ENCODE data around the gene SBF1. TPM values are rescaled to one million over a fixed set of nuclear protein-coding genes. Genes with fewer than 3 reads are reported as not detected.

Gene SBF1
- total and polyA plus RNA-seq, 2 experiments from 2014 or later = 25.2 to 92.0 TPM

GRCh38 chr22:50507421-50507990 lies 32.7 kb upstream of the SBF1 start, which contains the start of gene LMF2:
TSS of gene LMF2 (minus strand) at chr22:50507702. CDS start at chr22:50507675, 27 bp downstream.
- peaks cover 10% of the 10 kb centered on the region; the same call in 1 of the 2 replicates for H3F3A ChIP-seq (ENCODE audit: insufficient read depth)
- no peaks in the 10 kb centered on the region for H3K9me3 ChIP-seq (ENCODE audit: low read depth)
- H3K79me2 ChIP-seq (ENCODE audit: insufficient read depth) = peaks cover 73% of the 10 kb centered on the region
- TF ChIP-seq EZH2 (IDR thresholded peaks at IDR 0.05; ENCODE audit: insufficient read depth, poor library complexity, severe bottlenecking) = no peak
- TF ChIP-seq EZH2phosphoT487 (IDR thresholded peaks at IDR 0.05; ENCODE audit: insufficient read depth, low read depth) = no peak
- in situ Hi-C loops (cut with MboI) = no loop called here
- H3K9me2 ChIP-seq (ENCODE audit: insufficient read depth) = no peaks in the 10 kb centered on the region
- H2AFZ ChIP-seq = peak within 1 kb of the TSS; percentile 75
- no peaks in the 10 kb centered on the region for H3K27me3 ChIP-seq (replicated peaks; ENCODE audit: insufficient read depth)
- peak within 1 kb of the TSS; percentile 100 for H3K4me2 ChIP-seq (ENCODE audit: unreplicated experiment)
- peak; percentile 94 for DNase-seq
- H3K9ac ChIP-seq = peak within 1 kb of the TSS; percentile 97
- H3K36me3 ChIP-seq (ENCODE audit: low read depth) = no peaks in the 10 kb centered on the region
- no peaks in the 10 kb centered on the region; the same call in 1 of the 2 replicates for H4K20me1 ChIP-seq (ENCODE audit: insufficient read depth)
- H3K27ac ChIP-seq = peak within 1 kb of the TSS; percentile 78
- peak within 1 kb of the TSS; percentile 94 for H3K4me3 ChIP-seq
- 1 to 2% methylated on average over 16 to 57 of the region's 62 CpGs for whole genome bisulfite sequencing, 2 experiments (ENCODE audit: low coverage in 1 of 2, low lambda C conversion rate in 2 of 2, missing lambda C conversion rate in 2 of 2)
- peaks cover 10% of the 10 kb centered on the region for H3K4me1 ChIP-seq (ENCODE audit: insufficient read depth)

GRCh38 chr22:50506611-50507420 lies 32.0 kb upstream of the SBF1 start:
- DNase-seq = peak; percentile 55
- peaks cover 10% of the 10 kb centered on the region for H3K4me1 ChIP-seq (ENCODE audit: insufficient read depth)
- peak overlapping the region; percentile 97 for H3K9ac ChIP-seq
- 11 to 20% methylated on average over 15 to 19 of the region's 21 CpGs for WGBS, 2 experiments (ENCODE audit: low coverage in 1 of 2, low lambda C conversion rate in 2 of 2, missing lambda C conversion rate in 2 of 2)
- H3K27me3 ChIP-seq (replicated peaks; ENCODE audit: insufficient read depth) = no peaks in the 10 kb centered on the region
- H3K36me3 ChIP-seq (ENCODE audit: low read depth) = no peaks in the 10 kb centered on the region
- H2AFZ ChIP-seq = peak overlapping the region; percentile 66
- in situ Hi-C loops (cut with MboI) = no loop called here
- peak overlapping the region; percentile 73 for H3K27ac ChIP-seq
- peak overlapping the region; percentile 86 for H3K4me2 ChIP-seq (ENCODE audit: unreplicated experiment)
- no peaks in the 10 kb centered on the region for H4K20me1 ChIP-seq (ENCODE audit: insufficient read depth)
- peaks cover 10% of the 10 kb centered on the region; the same call in 1 of the 2 replicates for H3F3A ChIP-seq (ENCODE audit: insufficient read depth)
- no peaks in the 10 kb centered on the region for H3K9me3 ChIP-seq (ENCODE audit: low read depth)
- TF ChIP-seq EZH2 (IDR thresholded peaks at IDR 0.05; ENCODE audit: insufficient read depth, poor library complexity, severe bottlenecking) = no peak
- no peak for TF ChIP-seq EZH2phosphoT487 (IDR thresholded peaks at IDR 0.05; ENCODE audit: insufficient read depth, low read depth)
- H3K4me3 ChIP-seq = peak overlapping the region; percentile 94
- H3K79me2 ChIP-seq (ENCODE audit: insufficient read depth) = peaks cover 66% of the 10 kb centered on the region
- no peaks in the 10 kb centered on the region for H3K9me2 ChIP-seq (ENCODE audit: insufficient read depth)

GRCh38 chr22:50505776-50506610 lies 31.2 kb upstream of the SBF1 start:
- Histone ChIP-seq H3K4me3 (peak overlapping the region; percentile 94), H3K79me2 (ENCODE audit: insufficient read depth) (peaks cover 58% of the 10 kb centered on the region), H3K4me2 (ENCODE audit: unreplicated experiment) (peak overlapping the region; percentile 86), H3F3A (ENCODE audit: insufficient read depth) (peaks cover 10% of the 10 kb centered on the region; the same call in 1 of the 2 replicates), H3K9me3 (ENCODE audit: low read depth) (no peaks in the 10 kb centered on the region), H2AFZ (no peak overlapping the region), H3K36me3 (ENCODE audit: low read depth) (no peaks in the 10 kb centered on the region), H4K20me1 (ENCODE audit: insufficient read depth) (no peaks in the 10 kb centered on the region), H3K27me3 (replicated peaks; ENCODE audit: insufficient read depth) (no peaks in the 10 kb centered on the region), H3K9me2 (ENCODE audit: insufficient read depth) (no peaks in the 10 kb centered on the region), H3K27ac (no peak overlapping the region), H3K9ac (peak overlapping the region; percentile 97), H3K4me1 (ENCODE audit: insufficient read depth) (peaks cover 10% of the 10 kb centered on the region)
- TF ChIP-seq EZH2phosphoT487 (IDR thresholded peaks at IDR 0.05; ENCODE audit: insufficient read depth, low read depth) (no peak), EZH2 (IDR thresholded peaks at IDR 0.05; ENCODE audit: insufficient read depth, poor library complexity, severe bottlenecking) (no peak)
- DNase-seq = no peak
- in situ Hi-C loops (cut with MboI) = no loop called here
- WGBS, 2 experiments (ENCODE audit: low coverage in 1 of 2, low lambda C conversion rate in 2 of 2, missing lambda C conversion rate in 2 of 2) = 87 to 88% methylated on average over 38 to 41 of the region's 41 CpGs

- H3K36me3 ChIP-seq (ENCODE audit: low read depth) = no peaks in the 10 kb centered on the region
- no peak for TF ChIP-seq EZH2 (IDR thresholded peaks at IDR 0.05; ENCODE audit: insufficient read depth, poor library complexity, severe bottlenecking)
- no peak for TF ChIP-seq EZH2phosphoT487 (IDR thresholded peaks at IDR 0.05; ENCODE audit: insufficient read depth, low read depth)
Observed at GRCh38 chr22:50505276-50505775, 30.5 kb upstream of the SBF1 start.

More at GRCh38 chr22:50505276-50505775, 30.5 kb upstream of the SBF1 start:
- in situ Hi-C loops (cut with MboI) = no loop called here
- no peak overlapping the region for H3K27ac ChIP-seq
- no peaks in the 10 kb centered on the region for H3K27me3 ChIP-seq (replicated peaks; ENCODE audit: insufficient read depth)
- H3K9me3 ChIP-seq (ENCODE audit: low read depth) = no peaks in the 10 kb centered on the region
- no peak overlapping the region for H3K4me3 ChIP-seq
- peaks cover 10% of the 10 kb centered on the region; the same call in 1 of the 2 replicates for H3F3A ChIP-seq (ENCODE audit: insufficient read depth)
- H3K9me2 ChIP-seq (ENCODE audit: insufficient read depth) = no peaks in the 10 kb centered on the region
- H3K4me2 ChIP-seq (ENCODE audit: unreplicated experiment) = no peak overlapping the region
- no peak overlapping the region for H3K9ac ChIP-seq
- no peaks in the 10 kb centered on the region for H4K20me1 ChIP-seq (ENCODE audit: insufficient read depth)
- 88 to 91% methylated on average over 14 of the region's 14 CpGs for WGBS, 2 experiments (ENCODE audit: low coverage in 1 of 2, low lambda C conversion rate in 2 of 2, missing lambda C conversion rate in 2 of 2)
- no peak for DNase-seq
- peaks cover 10% of the 10 kb centered on the region for H3K4me1 ChIP-seq (ENCODE audit: insufficient read depth)
- peaks cover 51% of the 10 kb centered on the region for H3K79me2 ChIP-seq (ENCODE audit: insufficient read depth)
- no peak overlapping the region for H2AFZ ChIP-seq

Measured in GM23248 (cell line).